Activated CD8-positive, alpha-beta memory T cell treated with anti-CD3 and anti-CD28 coated beads, Interleukin-2, amount 50 U/mL, for 48 hours (primary cell): Measurements from ENCODE around the gene CDC42EP3.

ENCODE experiments used
- DNase-seq: peaks from one replicate; pipeline ENCODE4 v3.0.0-alpha.2; 2020

The CDC42EP3 gene

DNA sequence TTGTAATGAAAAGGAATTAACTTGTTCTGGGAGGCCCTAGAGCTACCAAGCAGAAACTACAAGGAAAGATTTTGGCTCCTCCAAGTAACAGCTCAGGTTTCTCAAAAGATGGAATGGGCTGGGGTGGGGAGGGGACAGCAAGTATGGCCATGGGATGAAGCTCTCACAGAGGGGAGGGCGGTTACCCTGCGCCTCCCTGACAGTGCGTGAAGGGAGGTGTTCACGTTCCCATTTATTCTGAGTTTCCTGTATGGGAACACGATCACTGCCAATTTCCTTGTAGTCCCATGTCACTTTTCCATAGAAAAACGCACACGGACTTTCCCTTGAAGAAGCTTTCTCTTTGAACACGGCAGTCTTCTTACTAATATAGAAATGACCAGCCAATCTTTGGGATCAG is 17.0 kb downstream of the CDC42EP3 start:
- no peak for DNase-seq

- DNase-seq: no peak
These were observed 17.6 kb downstream of the CDC42EP3 start for GRCh38 chr2:37653805-37654378.

- DNase-seq: no peak
These were observed 18.3 kb downstream of the CDC42EP3 start for GRCh38 chr2:37653093-37653492.

DNA sequence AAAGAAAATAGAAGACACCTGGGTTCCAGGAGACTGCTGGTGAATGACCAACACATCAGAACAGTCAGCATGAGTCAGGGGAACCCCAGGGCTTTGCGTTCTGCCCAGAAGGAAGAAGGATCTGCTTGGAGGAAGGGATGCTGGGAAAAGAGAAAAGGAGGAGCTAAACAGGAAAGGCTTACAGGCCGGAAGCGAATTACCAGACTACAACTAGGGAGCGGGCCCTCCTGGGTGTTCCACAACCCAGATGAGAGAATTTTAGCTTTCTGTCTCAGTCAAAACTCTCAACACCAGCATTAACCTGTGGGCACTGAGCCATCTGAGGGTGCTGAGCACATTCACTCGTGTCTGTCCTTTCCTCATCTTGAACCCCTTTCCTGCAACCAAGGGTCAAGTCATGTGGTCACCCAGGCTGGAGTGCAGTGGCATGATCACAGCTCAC is 19.2 kb downstream of the CDC42EP3 start:
- DNase-seq: no peak

GRCh38 chr2:37650548-37651093 is 20.8 kb downstream of the CDC42EP3 start:
- no peak for DNase-seq

DNA sequence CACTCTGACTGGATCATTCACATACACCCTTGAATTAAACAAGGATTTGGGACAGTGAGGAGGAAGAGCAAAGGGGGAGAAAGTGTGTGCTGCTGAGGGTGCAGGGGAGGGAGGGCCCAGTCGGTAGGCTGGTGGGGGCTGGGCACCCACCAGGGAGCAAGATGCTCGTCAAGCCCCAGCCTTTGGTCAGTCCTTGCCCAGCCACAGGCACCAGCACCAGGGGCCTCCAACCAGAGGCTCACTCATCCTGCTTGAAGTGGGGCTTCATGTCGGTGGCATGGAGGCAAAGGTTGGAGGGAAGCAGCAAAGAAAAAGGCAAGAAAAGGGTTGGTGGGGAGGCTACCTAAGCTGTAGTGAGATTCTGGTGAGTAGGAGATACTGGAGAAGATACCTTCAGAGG is 21.9 kb downstream of the CDC42EP3 start:
- DNase-seq: no peak

- DNase-seq: no peak
These were observed 23.0 kb downstream of the CDC42EP3 start for GRCh38 chr2:37648331-37649011.

GRCh38 chr2:37647971-37648330 is 23.5 kb downstream of the CDC42EP3 start:
- no peak for DNase-seq

- DNase-seq: no peak
These were observed 25.6 kb downstream of the CDC42EP3 start for GRCh38 chr2:37645836-37646235.

- no peak for DNase-seq
These were observed 26.1 kb downstream of the CDC42EP3 start for GRCh38 chr2:37645362-37645761.

DNA sequence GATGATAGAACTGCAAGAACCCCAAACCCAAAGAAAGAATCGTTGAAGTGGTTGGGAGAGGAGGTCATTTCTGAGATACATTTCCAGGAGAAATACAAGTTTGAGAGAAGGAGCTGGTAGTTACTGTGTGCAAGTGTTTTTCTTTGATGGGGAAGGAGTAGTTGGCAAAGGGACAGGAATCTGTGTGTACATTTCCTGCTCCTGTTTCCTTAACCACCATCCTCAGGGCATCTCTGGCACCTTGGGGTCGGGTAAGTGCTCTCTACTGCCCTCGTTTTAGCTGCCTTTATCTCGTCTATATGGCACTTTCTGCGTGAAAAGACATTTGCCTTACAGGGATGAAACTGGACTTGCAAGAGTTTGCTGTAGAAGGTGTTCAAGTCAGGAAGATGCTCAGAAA is 27.3 kb downstream of the CDC42EP3 start:
- DNase-seq: no peak

DNA sequence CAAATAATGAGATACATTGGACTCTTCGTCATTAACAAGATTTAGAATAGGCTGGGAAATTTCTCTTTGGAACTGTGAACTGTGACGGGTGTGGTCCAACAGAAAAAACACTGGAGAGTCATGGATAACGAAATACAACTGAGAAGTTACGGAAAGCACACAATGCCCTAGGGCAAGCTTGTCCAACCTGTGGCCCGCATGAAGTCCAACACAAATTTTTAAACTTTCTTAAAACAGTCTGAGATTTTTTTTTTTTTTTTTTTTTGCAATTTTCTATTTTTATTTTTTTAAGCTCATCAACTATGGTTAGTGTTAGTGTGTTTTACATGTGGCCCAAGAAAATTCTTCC is 27.7 kb downstream of the CDC42EP3 start:
- DNase-seq: no peak

- no peak for DNase-seq
These were observed 28.3 kb downstream of the CDC42EP3 start for GRCh38 chr2:37642907-37643729.

DNA sequence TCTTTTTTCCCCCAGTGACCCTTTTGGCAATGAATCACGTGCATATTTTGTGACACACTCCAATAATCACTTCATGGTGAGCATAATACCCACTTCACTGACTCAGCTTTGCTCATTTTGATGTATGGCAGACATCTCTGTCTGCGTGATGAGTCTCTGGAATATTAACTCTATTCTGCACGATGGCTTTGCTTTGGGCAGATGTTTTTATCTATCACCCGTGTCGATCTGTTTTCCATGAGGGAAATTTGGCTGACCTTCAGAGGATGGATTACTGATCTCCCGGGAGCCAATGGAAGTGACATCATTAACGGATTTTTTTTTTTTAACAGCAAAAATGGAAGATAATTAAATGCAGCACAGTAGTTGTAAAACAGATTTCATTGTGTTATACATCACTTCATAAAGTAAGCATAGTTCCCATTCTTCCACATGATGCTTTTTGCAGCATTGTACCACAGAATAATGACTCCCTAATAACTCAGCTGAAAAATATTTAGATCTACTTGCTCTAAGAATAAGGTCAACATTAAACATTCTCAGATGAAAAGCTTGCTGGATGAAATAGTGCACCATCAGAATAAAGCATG is 29.8 kb downstream of the CDC42EP3 start:
- DNase-seq: no peak

DNA sequence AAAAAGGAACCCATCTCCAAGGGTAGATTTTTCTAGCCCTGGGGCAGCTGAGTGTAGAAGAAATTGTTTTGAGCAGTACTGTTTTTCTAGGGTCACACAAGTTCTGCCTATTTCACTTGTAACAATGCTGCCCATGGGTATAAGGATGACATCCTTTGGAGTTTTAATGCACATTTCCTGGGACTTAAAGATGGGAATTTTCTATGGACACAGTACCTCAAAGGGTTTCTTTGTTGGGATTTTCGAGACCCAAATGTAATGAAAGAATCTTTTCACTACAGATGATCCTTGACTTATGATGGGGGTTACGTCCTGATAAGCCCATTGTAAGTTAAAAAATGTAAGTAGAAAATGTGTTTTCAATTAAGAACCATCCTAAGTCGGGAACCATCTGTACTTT is 31.8 kb downstream of the CDC42EP3 start:
- DNase-seq: no peak

DNA sequence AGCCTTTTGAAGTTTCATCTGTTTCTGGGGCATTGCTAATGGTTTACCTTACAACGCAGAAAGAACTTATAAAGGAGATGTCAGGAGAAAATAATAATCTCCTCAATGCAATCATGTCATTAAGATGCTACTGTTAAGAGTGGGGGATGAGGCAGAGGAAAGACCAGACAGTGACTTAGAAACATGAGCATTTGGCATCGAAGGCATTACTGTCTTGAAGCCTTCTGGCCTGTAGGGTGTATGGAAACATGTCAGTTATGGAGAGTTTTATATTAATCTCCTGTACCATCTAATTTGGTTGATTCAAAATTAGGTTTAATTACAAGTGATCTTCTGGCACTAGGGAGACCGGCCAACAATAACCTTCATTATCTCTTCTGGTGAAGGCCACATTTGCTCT is 32.5 kb downstream of the CDC42EP3 start:
- DNase-seq: no peak

GRCh38 chr2:37637985-37638384 is 33.5 kb downstream of the CDC42EP3 start:
- DNase-seq: no peak

GRCh38 chr2:37637190-37637860 is 34.1 kb downstream of the CDC42EP3 start:
- DNase-seq: no peak

DNA sequence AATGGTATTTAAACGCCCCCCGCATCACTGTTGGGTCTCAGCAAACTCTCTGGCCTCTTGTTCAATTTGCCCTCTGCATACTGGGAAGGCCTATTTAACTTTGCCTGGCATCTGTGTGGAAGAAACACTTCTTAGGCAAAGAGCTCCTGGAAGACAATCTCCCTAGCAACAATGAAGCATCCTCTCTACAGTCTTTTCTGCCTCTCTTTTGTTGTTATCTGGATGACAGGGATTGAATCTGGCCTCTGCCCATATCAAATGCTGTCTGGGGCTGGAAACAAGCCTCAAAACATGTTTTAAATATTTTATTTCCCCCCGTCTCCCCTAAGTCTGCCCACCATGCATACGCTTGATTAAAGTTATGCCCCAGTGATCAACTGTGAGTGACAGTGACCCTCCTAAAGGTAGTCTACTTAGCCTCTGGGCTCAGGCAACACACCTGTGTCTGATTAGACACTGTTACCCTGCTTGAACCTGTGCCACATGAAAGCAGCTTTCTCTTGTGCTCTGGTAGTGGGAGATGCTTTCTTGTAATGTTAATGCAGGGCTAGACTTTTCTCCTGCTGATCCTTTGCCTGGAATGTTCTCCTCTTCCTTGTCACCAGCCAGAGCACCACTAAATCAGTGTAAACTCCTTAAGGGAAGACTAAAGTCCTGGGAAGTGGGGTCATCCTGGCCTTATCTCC is 34.9 kb downstream of the CDC42EP3 start:
- no peak for DNase-seq

DNA sequence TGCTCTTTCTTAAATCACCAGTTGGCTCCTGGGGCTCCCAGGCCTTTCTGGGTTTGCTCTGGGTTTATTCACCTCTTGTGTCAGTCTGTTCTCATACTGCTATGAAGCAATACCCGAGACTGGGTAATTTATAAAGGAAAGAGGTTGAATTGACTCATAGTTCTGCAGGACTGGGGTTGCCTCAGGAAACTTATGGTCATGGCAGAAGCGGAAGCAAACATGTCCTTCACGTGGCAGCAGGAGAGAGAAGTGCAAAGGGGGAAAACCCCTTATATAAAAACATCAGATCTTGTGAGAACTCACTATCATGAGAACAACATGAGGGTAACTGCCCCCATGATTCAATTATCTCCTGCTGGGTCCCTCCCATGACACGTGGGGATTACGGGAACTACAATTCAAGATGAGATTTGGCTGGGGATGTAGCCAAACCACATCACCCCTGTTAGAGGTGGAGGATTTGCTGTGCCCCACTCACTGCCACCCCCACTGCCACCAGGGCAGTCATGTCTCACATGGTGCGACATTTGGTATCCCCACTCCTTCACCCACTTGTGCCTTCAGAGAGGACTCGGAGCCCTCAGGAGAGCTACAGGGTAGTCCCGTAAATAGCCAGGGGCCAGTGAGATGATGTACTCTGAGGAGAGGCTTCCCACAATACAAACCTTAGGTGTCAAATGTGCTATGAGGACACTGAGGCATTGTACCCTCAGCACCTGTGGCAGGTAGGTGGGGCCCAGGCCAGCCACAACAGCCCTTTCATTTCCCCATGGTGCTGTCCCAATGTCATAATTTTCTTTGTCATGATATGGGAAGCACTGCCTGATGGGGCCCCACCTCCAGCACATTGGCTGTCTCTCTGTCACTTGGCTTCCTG is 35.7 kb downstream of the CDC42EP3 start:
- peak; percentile 80 for DNase-seq

GRCh38 chr2:37634914-37635503 is 36.4 kb downstream of the CDC42EP3 start:
- DNase-seq: peak; percentile 66
